Transverse colon (tissue), 4 donors: ENCODE measurements around the gene OR2B3.

ENCODE experiments used
- CTCF ChIP-seq, 5 experiments: fragments of 200-600 bp in 3 of 5; fragments of 450-650 bp in 2 of 5; sonication (generic) in 3 of 5; IDR thresholded peaks; 1 replicate in 2 of 5; 2 replicates in 3 of 5; pipeline ENCODE4 v1.5.1; 2016 to 2017; ENCODE audit warnings: antibody characterized with exemption in 5 of 5, inconsistent platforms in 3 of 5, mild to moderate bottlenecking in 2 of 5, moderate library complexity in 1 of 5
- EP300 ChIP-seq: sonication (generic); formaldehyde crosslinking; IDR thresholded peaks from one replicate; pipeline ENCODE4 v1.6.1; 2017; ENCODE audit warnings: antibody characterized with exemption, low read depth
- POLR2A ChIP-seq: fragments of 450-650 bp; IDR thresholded peaks from one replicate; pipeline ENCODE4 v1.6.1; 2016; ENCODE audit warnings: antibody characterized with exemption, mild to moderate bottlenecking, moderate library complexity
- POLR2AphosphoS5 ChIP-seq, 3 donors: sonication (generic); formaldehyde crosslinking; IDR thresholded peaks; one replicate each; pipeline ENCODE4 v1.6.1; 2016; ENCODE audit warnings: antibody characterized with exemption in 3 of 3

DNA sequence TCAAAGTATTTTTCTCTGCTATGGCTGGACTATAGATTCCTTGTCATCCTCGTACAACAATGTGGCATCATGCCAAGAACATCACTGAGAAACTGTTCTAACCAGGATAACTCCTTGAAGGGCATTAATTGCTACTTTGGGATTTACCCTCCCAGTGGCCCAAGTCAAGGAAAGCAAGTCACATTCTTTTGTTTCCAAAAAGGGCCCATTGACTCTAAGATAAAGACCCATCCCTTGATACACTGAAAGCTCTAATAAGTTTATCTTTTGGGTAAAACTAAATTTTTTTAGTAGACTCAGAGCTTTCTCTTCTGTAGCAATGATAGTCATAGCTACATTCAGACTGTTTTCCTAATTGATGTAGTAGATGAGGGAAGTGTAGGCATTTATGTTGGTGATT, 20.6 kb upstream of the OR2B3 start, which contains the start of gene OR2J3:
- TF ChIP-seq POLR2AphosphoS5 (IDR thresholded peaks at IDR 0.05) (no peak), CTCF (IDR thresholded peaks at IDR 0.05) (no peak), POLR2A (no peak), EP300 (no peak)
